ENCODE measurements around the gene LECT2.
A peak's percentile ranks its signal among the peaks of the same experiment; 100 is the strongest.

The LECT2 gene

DNA sequence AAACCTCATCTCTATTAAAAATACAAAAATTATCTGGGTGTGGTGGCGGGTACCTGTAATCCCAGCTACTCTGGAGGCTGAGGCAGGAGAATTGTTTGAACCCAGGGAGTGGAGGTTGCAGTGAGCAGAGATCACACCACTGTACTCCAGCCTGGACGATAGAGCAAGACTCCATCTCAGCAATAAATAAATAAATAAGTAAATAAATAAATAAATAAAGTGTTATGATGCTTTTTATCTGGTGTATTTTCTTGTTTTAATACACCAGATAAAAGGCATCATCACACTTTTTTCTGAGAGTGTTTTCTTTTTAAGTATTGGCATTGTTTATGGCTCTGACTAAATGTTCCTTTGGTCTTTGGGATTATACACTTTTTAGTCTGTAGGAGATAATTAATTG is 24.2 kb upstream of the LECT2 start:
- no peak for DNase-seq (ENCODE audit: low read depth in 2 of 2)

DNA sequence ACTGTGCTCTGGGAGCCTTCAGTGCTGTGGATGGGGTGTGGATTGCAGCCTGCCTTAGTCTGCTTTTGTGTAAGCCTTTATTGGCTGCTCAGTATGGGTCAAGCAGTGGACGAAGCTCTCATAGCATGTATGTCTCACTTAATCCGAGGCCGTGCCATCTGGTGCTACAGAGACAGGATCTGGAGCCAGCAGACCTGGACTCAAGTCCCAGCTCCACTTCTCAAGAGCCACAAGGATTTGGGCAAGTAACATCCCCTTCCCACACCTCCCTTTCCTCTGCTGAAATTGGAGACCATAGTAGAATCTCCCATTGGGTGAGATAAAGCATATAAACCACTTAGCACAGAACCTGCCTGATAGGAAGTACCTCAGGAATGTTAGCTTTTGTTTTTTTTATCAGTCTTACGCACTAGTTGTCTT is 23.4 kb upstream of the LECT2 start:
- no peak for DNase-seq (ENCODE audit: low read depth in 2 of 2)

DNA sequence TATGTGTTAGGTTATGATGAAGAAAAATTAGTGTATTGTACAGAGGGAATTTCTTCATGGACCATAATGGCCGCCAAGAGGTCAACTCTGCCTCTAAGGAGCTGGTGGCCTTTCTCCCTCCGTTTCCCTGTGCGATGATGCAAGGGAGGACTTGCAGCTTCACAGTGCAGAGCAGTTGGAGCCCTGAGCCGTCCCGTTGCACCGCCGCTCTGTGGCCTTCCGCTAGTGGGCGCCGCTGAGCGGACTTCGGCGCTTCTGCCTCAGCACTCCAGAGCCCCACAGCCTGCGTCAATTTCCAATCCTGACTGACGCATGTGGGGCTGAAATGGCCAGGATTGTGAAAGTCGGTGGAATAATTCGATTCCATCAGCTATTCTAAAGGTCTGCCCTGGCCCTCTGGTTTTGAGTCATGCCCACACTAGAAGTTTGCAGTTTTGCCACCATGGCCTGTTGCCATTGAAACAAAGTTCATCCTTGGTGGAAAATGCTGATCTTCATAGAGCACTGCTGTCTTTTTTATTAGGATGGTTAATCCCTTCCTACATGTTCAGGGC is 22.7 kb upstream of the LECT2 start:
- DNase-seq (ENCODE audit: low read depth in 2 of 2) = peak; percentile 4 to 11

- no peak for DNase-seq (ENCODE audit: low read depth in 2 of 2)
Observed at GRCh38 chr5:135976216-135976615, 21.4 kb upstream of the LECT2 start.

DNA sequence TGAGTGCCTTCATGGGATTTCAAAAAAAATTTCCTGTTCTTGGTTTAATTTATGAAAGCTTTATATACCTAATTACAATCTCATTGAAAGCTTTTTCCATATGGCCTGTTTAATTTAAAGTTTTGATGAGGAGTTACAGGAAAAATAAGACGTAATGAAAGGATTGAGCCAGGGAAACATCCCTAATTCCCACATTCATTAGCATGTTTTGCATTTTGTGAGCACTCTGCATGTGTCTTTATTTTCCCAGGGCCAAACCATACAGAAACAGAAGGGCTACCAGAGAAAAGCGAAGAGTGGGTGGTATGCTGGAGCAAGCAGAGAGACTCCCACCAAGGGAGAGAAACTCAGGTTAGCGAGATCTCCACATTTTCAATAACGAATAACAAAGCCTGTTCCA is 20.3 kb upstream of the LECT2 start:
- DNase-seq (ENCODE audit: low read depth in 2 of 2) = no peak

DNA sequence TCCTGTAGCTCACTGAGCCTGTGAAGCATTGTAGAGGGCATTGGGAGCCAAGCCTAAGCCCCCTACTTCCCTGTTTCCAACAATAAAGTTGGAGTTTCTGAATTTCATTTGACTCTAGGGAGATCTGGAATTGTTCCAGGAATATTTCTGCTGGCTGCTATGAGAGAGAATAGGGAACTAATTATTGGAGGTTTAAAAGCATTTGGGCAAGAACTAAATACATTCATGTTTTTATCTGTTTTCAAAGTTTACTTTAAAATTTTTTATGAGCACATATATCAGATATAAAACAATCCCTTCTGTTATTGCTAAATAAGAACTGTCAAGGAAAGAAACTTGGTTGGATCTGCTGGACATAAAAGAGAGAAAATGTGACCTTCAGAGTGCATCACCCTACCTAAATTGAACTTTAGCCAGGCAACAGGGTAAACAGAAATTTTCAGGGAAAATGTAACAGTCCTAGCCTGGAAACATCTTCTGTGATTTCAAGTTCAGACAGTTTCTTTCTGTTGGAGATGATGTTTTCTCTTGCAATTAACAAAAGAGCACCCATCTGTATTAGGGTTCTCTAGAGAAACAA is 19.3 kb upstream of the LECT2 start:
- DNase-seq (ENCODE audit: low read depth in 2 of 2) = no peak

DNA sequence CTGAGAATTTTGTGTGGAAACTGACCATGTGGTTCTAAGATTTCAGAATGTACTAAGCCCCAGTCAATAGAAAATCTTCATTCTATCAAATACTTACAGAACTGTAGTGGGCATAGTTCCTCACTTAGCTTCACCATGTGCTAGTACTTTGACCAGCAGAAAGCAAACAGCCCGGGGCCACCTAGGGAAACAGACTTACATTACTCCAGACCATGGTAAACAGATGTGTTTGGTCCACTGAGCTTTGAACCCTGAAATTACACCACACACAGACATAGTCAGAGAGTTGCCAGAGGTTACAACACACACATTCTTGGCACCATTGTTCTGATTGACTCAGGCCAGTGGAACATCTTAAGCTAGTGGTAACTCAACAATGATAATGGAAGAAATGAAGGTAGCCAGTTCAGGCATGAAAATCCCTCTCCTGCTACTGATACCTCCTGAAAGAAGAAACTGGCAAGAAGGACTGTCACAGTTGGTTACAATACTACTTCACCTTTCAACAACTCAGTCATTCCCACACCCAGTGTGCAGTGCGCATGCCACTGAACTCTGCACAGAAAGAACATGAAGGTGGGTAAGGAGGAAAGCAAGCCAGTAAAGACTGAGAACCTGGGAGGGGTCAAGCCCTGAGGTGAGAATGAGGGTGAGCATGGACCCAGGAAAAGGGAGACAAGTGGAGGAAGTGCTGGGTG is 18.7 kb upstream of the LECT2 start:
- DNase-seq (ENCODE audit: low read depth in 2 of 2) = no peak

DNA sequence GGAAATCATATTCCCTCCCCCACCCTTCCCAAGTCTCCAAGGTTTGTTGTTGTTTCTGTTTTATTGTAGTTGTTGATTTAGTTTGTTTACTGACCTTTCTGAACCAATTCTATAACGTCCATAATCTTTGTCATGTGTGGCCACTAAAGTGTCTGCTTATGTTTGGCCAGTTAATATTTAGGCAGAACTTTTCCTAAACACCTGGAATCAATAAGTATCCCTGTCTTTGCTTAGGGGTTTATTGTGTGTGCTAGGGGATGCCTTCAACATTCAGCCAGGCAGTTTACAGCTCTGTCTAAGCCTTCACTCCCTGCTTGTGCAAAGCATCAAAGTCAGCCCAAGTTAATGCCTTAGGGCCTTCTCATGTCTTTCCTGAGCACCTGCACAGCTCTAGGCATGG is 16.9 kb upstream of the LECT2 start:
- DNase-seq (ENCODE audit: low read depth in 2 of 2) = no peak

DNA sequence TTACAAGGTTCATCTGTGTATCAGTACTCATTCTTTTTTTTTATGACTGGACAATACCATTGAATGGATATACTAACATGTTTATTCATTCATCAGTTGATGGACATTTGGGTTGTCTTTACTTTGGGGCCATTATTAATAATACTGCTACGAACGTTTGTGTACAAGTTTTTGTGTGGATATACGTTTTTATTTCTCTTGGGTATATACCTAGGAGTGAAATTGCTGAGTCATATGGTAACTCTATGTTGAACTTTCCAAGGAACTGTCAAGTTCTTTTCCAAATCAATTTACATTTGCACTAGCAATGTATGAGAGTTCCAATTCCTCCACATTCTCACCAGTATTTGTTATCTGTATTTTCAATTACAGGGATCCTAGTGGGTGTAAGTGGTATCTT is 12.0 kb upstream of the LECT2 start:
- DNase-seq (ENCODE audit: low read depth in 2 of 2) = no peak

DNA sequence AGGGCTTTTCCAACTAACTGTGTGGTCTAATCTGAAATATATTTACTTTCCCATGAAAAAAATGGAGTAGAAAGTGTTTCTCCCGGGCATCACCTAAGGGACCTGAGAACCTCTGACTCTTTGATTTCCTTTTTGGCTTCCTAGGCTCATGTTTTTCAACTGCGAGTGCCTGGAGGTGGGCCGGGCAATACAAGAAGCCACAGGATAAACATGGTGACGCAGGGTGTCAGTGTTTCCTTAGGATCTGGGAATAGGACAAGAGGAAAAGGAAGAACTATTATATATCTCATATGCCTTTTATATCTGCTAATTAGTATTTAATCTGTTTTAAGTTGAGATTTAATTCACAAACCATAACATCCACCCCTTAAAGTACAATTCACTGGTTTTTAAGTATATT is 11.4 kb upstream of the LECT2 start:
- no peak for DNase-seq (ENCODE audit: low read depth in 2 of 2)

DNA sequence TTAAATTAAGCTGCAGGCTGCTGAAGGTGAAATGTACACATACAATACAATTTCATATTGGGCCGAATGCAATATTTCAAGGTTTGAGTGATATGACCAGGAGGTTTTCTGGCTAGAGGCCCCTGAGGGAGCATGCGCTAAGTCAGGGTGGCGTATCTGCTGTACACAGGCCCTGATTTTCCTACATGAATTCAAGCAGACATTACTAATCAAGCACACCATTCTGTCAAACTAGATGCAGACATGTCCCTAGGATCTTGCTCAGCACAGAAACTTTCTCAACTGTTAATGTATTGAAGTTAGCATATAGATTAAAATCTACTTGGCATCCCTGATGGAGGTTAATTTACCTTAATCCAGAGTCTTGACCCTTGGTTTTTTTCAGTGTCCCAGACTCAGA is 10.7 kb upstream of the LECT2 start:
- no peak for DNase-seq (ENCODE audit: low read depth in 2 of 2)

GRCh38 chr5:135964670-135965320 is 10.0 kb upstream of the LECT2 start:
- DNase-seq (ENCODE audit: low read depth in 2 of 2) = no peak

GRCh38 chr5:135955525-135955924 is 742 bp upstream of the LECT2 start:
- no peak for DNase-seq (ENCODE audit: low read depth in 2 of 2)

DNA sequence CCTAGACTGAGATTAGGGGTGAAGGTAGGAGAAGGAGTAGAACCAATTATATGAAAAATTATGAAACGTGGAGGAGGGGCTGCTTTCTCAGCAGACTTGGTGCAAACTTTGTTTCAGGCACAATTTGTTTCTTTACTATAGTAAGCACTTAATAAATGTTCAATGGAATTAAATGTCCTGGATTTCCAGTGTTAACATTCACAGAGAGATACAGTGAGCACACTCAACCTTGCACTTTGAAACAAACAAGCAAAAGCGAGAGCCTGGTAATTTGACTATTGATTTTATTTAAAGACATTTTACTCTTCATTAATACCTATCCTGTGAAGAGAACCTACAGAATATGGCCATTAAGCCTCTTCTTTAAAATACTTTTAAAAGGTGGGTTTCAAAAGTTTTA is 933 bp downstream of the LECT2 start:
- DNase-seq (ENCODE audit: low read depth in 2 of 2) = no peak

- no peak for DNase-seq (ENCODE audit: low read depth in 2 of 2)
Observed at GRCh38 chr5:135952683-135953082, 2.1 kb downstream of the LECT2 start.

DNA sequence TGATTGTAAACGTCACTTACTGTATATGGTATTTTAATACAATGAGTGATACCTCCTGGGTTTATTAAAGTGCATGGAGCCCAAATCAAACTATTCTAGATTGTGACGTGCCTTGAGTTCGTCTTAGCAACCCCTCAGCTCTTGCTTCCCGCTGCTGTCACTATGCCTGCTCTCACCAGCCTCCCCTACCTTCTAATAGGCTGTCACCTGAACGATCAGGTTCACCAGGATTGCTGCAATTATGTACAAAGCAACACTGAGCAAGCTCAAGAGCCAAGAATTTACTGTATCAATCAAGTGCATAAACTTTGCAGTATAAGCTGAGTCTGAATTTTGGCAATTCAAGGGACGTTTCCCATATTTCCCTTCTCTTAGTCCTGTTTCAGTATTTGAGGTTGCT is 3.0 kb downstream of the LECT2 start:
- DNase-seq (ENCODE audit: low read depth in 2 of 2) = no peak

GRCh38 chr5:135951257-135951656 is 3.5 kb downstream of the LECT2 start:
- no peak for DNase-seq (ENCODE audit: low read depth in 2 of 2)

GRCh38 chr5:135950611-135951010 is 4.2 kb downstream of the LECT2 start:
- DNase-seq (ENCODE audit: low read depth in 2 of 2) = no peak

DNA sequence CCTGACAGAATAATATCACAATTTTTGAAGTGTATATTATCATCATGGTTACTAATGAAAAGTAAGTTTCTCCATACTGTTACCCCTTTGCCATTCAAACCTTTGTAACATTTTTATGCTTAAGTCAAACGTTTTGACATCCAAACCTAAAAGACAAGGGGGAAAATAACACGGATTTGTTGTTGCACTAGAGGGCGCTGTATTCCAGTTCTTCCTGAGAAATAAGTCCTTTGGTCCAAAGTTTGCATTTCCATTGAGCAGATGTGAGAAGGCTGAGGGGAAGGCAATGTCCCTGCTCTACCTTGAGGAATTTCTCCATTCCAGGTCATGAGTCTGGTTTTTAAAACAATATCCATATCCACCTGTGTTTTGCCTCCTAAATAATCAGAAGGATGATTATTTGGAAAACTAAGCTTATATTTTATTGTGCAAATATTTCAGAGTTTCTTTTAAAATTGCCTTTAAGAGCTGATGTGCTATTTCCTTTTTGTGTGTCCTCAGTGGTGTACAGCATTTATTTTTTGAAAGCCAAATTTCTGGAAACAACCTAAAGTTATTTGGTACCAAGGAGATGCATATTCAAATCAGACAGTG is 9.7 kb downstream of the LECT2 start:
- DNase-seq (ENCODE audit: low read depth in 2 of 2) = peak in 1 of 2 donors; percentile 3

GRCh38 chr5:135944564-135944963 is 10.2 kb downstream of the LECT2 start:
- DNase-seq (ENCODE audit: low read depth in 2 of 2) = no peak

DNA sequence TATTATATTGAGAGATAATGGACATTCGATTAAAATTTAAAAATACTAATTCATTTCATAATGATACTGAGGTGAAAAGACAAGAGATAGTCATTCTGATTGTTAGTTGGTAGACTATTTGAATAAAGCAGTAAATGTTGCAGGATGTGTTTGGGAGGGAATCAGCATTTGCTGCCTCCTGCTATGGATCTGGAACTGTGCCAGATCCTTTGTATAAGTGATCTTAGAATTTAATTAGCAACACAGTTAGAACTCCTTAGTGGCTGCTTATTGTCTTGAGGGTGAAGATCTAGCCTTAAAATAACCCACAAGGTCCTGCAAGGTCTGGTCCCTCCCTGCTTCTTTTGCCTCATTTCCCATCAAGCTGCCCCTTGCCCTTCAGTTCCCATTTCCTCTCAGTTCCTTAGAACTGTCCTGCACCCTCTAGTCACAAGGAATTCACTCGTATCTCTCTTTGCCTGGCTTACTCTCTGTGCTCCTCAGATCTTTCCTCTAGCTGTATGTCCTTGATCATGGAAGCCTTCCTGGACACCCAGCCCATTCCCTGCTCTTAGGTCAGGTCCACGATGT is 12.5 kb downstream of the LECT2 start:
- no peak for DNase-seq (ENCODE audit: low read depth in 2 of 2)

GRCh38 chr5:135941711-135942110 is 13.1 kb downstream of the LECT2 start:
- no peak for DNase-seq (ENCODE audit: low read depth in 2 of 2)
